HK-2 (cell line): Measurements from ENCODE around the gene NSMF.

ENCODE experiments used
- DNase-seq: peaks from one replicate; pipeline ENCODE4 v3.0.0-alpha.2; 2018; ENCODE audit not compliant: unreplicated experiment

NSMF gene, protein sequence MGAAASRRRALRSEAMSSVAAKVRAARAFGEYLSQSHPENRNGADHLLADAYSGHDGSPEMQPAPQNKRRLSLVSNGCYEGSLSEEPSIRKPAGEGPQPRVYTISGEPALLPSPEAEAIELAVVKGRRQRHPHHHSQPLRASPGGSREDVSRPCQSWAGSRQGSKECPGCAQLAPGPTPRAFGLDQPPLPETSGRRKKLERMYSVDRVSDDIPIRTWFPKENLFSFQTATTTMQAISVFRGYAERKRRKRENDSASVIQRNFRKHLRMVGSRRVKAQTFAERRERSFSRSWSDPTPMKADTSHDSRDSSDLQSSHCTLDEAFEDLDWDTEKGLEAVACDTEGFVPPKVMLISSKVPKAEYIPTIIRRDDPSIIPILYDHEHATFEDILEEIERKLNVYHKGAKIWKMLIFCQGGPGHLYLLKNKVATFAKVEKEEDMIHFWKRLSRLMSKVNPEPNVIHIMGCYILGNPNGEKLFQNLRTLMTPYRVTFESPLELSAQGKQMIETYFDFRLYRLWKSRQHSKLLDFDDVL

DNA sequence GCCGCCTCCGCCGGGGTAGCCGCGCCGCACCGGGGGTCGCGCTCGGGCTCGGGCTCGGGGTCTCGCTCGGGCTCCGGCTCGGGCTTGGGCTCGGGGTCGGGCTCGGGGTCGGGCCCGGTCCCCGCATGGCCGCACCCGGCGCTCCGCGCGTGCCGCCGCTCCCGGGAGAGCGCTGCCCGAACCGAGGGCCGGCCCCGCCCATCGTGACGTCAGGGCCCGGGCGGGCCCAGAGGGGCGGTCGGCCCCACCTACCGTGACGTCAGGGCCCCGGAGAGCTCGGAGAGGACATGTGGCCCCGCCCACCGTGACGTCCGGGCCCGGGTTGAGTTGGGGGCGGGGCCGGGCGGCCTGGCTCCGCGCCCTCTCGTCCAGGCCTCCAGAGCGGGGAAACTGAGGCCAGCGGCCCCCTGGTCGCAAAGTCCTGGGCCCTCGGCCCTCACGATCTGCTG is at the start of gene NSMF:
Gene NSMF, minus strand, starts transcription at position 183 of the 449 bp plus-strand sequence. CDS start 232 bp downstream, outside the sequence.
- DNase-seq: peak; percentile 88

DNA sequence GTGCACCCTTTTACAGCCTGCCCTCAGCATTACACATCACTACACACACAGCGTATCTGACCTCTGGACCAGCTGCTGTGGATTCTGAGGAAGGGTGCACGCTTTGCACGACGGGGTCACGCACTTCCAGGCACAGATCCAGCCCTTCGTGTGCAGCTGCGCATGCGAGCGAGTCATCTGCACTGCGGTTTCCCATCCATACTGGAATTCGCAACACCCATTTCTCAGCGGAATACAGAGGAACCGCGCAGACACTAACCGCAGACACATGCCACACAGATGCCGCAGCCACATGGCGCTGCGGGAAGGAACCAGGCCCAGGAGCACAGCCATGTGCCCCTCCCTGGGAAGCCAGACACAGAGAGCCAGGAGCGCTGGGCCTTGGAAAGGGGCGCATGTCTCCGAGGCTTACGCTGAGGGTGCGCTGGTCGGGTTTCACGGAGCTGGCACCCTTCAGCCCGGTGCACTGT is 47.6 kb upstream of the NSMF start:
- no peak for DNase-seq

DNA sequence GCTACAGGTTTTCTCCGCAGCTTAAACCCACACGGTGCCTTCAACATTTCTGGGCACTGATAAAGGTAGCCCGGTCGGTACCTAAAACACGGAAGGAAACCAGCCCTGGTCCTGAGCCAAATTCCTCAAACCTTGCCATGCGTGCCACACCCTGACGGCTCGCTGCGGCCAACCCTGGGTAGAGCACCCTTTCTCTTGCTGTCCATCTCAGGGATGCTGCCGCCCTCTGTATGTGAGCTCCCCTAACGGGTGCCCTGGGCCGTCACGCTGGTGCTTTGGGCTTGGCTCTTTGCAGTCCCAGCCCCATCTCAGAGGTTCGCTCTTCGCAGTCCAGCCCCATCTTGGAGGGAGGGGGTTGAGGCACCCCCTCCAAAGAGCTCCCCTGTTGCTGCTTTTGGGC is 47.1 kb upstream of the NSMF start:
- DNase-seq: peak; percentile 25

DNA sequence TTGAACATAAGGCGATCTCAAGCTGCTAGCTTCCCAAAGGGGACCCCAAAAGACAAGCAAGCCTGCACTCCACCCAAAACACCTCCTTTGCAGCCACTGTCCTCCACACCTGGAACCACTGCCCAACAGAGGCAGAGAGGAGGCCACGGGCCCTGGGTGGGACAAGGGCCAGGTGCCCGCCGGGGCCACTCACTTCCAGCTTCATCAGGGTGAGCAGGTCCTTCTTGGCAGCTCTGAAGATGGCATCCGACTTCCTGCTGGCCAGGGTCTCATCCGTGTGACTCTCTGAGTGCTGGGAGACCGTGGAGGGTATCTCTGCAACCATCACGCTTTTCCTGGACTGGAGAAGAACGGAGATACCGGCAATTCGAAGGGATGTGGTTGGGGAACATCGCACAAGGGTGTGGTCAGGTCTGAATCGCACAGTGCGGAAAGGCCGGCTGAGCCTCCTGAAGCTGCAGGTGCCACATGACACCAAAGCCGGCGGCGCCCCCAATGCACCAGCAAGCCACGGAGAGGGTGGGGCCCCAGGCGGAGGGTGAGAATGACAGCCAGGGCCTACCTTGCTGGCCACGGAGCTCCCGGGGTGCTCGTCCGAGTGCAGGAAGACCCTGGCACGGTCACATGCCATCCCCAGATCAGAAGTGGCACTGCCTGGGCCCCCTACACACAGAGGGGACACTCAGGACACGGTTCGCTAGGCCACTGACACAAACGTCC is 46.4 kb upstream of the NSMF start:
- DNase-seq: no peak

DNA sequence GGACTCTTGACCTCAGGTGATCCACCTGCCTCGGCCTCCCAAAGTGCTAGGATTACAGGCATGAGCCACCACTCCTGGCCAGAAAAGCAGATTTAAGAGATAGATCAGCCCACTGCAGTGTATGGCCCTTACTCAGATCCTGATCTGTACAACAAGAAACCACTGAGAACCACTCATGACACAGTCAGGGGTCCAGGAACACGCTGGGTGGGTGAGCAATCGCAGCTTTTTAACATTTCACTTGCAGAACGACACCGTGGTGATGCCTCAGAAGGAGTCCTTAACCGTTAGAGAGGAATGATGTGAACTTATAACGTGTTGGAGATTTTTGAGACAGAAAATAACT is 45.3 kb upstream of the NSMF start:
- no peak for DNase-seq

DNA sequence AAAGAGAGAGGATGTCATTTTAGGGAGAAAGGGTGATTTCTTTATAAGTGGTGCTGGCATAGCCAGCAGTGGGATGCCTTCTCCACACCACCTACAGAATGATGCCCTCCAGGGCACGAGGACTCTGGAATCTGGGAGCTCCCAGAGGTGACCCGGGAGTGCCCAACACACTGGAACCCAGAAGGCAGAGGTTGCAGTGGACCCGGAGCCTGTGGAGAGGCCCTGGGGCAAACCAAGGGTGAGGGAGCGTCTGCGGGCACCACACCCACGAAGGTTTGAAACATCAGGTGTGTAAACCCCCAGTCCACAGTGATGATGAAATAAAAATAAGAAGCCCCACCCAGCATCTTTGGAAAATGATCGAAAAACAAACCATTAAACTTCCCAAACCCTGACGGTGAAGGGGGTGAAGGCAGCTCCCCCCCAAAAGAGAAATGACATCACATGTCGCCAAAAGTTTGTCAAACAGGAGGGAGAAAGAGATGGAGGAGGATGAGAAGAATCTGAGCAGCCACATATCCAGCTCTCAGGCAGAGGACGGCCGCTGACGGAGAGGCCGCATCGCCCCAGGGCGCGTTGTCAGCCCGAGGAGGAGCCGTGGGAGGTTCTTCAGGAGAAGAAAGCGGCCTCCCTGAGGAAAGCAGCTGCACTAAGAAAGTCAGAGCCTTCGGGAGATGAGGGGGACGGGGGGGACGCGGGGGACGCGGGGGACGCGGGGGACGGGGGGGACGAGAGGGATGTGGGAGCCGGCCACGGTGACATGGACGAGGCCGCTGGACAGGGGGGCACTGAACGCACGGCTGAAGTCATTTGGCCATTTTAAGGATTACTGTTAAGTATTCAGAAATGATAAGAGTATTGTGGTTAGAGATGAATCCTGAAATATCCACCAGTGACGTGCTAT is 43.1 kb upstream of the NSMF start:
- DNase-seq: no peak

DNA sequence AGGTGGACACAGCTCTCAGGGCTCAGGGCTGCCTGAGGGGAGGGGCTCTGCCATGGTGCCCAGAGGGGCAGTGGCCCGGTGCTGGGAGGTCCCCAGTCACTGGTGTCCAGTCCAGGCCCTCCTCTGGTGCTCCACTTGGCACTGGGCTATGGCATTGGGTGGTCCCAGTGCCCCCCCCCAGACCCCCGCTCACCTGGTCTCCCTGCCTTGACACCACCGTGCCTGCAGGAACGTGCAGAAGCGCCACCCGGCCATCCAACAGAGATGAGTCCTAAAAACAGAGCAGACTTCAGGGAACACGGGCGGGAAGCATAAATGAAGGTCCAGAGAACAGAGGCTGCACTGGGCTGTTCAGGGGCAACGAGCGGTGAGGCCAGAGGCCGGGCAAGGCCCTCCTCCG is 42.3 kb upstream of the NSMF start:
- DNase-seq: no peak

DNA sequence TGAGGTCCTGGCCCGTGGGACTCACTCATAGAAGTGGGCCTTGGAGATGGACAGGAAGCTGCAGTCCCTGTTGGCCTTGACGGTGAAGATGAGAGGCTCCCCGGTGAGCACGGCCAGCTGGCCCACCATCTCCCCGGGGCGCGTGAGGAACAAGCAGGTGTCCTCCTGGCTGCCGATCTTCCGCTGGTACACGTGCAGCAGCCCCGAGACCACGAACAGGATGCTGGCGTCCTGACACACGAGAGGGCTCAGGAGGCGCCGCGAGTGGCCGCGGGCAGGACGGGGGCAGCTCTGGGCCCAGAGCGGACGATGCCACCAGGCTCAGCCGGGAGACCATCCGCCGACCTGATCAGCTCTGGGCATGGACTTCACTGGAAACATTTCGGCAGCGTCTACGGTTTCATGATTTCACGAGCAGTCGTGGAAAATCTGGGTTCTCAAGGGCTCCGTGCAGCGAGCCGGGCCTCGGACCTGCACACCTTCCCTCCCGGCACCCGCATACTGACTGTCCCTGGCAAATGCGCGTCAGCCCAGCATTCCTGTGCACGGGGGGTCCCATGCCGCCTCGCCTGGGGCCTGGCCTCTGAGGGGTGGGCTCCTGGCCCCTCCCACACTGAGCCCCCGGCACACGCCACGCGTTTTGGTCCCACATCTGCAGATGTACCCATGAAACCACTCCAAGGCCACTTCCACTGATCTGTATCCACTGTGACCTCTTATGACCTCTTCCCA is 41.7 kb upstream of the NSMF start:
- no peak for DNase-seq

DNA sequence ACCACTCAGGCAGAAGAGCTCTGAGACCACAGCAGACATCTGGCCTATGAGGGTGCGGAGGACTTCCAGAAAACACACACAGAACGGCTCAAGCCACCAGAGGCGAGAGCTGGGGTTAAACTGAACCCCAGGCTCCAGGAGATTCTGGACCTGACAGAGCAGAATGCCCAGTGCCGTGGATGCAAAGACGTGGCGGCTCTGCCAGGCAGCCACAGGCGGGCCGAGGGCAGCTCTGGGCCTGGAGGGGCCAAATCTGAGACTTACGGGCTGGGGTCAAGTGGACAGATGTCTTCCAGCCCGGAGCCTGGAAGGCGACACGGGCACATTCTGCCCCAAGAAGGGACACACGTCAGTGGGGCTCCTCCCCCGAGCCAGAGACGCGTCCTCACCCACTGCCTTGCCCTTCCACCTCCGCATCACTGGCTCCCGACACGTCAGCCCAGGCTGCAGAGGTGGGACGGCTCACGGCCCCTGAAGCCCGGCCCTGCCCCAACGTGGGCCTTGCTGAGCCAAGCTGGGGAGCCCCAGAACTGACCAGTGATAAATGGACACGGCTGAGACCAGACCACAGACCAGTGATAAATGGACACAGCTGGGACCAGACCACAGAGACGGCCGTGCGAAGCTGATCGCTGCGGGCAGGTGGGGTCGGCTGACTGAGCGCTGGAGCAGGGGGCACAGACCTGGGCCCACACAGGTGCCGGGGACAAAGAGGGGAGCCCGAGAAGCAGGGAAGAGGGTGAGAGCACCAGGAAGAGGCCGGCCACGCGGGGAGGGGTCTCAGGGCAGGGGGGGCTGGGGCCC is 40.9 kb upstream of the NSMF start:
- no peak for DNase-seq

DNA sequence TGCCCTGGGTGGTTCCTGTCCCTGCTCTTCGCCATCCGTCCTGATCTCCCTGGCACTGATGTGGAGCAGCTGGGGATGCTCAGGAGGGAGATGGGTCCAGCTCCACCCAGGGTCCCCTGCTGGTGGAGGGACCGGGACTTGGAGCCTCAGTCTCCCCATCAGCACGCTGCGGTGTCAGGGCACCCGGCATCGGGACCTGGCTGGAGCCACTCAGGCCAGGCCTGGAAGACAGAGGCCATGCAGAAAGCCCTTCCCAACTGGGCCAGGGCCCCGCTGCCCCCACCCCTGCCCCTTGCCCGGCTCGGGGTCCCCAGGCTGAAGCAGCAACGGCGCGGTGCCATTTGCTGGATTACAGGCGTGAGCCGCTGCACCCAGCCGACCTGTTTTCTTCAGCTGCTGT is 40.3 kb upstream of the NSMF start:
- no peak for DNase-seq

DNA sequence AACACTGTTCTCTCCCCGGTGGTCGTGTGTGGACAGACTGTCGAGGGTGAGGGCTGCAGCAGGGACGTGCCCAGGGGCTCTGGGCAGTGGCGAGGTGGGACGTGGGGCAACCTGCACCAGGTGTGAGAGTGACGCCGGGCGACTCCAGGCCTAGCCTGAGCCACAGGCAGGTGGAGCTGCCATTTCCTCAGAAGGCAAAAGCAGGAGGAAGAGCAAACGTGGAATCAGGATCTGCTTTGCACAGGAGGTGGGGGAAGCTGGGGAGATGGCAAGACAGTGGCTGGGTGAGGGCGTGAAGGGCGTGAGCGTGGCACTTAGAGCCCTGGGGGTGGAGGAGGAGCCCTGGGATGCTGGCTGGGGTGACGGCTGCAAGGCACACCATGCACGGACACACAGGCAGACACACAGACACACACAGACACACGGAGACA is 39.6 kb upstream of the NSMF start:
- DNase-seq: no peak

DNA sequence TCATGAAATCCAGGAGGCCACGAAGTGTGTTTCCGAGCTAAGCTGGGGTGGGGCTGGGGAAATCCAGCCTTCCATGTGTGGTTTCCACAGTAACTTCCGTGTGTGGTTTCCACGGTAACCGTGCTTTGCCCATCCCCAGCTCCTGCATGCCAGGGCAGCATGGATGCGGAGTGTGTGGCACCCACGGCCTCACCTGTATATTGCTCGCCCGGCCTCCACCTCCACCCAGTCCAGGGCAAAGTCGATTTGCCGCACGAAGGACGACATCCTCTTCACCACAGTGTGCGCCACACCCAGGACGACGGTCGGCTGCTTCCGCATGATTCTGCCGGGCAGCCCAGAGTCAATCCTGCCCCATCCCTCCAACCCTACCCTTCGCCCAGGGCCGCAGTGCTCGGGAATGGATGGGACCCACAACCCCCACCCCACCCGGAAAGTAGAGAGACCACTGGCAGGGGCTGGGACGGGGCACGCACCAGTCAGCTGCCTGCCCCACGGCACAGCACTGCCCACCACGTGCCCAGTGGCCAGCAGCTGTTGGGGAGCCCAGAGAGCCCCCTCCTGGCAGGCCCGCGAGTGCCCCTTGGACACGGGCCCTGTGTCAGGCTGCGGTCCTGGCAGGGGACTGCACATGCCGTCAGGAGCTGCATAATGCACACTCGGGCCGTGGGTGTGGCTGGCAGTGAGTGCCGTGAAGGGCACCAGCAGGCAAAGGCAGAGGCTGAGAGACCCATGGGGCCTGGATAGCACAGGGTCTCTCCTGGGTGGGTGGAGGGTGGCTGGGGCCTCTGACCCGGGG is 39.0 kb upstream of the NSMF start:
- no peak for DNase-seq

DNA sequence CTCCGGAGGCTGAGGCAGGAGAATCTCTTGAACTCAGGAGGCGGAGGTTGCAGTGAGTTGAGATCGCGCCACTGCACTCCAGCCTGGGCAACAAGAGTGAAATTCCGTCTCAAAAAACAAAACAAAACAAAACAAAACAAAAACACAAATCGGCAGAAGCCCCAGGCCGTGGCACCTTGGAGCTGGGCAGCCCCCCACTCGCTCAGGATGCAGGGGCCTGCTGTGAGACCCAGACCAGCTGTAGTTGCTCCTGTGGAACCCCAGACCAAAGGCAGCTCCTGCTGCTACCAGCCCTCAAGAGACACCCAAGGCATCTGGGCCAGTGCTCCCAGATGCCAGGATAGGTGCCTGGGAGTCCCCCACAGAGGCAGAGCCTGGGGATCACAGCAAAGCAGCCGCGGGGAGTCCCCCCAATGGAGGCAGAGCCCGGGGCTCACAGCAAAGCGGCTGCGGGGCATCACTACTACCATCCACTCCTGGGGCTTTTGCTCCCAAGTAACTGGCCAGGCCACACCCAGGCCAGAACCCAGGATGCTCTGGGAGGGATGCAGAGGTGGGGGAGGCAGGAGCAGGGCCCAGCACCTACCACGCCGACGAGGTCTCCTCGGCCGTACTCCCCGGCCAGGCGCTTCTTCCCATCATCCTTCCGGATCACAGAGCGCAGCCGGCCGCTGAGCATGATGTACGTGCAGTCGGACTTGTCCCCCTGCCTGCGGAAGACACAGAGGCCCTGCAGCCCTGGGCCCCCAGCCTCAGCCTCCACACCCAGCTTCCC is 37.7 kb upstream of the NSMF start:
- DNase-seq: no peak

DNA sequence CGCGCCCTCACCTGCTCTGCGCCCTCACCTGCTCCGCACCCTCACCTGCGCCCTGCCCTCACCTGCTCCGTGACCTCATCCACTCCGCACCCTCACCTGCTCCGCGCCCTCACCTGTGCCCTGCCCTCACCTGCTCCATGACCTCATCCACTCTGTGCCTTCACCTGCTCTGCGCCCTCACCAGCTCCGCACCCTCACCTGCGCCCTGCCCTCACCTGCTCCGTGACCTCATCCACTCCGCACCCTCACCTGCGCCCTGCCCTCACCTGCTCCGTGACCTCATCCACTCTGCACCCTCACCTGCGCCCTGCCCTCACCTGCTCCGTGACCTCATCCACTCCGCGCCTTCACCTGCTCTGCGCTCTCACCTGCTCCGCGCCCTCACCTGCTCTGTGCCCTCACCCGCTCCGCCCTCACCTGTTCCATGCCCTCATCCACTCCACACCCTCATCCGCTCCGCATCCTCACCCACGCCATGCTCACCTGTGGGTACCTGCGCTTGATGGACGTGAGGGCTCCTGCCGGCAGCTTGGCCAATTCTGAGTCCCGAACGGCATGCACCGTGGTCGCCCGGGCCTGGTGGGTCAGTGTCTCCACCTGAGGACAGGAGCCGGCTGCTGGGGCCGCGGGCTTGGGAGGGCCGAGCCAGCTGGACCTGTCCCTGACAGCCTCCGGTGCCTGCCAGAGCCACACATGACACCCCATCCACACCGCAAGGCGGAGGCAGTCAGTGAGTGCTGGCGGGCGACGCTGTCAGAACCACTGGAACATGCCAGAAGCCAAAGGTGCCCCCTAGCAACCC is 35.6 kb upstream of the NSMF start:
- no peak for DNase-seq

DNA sequence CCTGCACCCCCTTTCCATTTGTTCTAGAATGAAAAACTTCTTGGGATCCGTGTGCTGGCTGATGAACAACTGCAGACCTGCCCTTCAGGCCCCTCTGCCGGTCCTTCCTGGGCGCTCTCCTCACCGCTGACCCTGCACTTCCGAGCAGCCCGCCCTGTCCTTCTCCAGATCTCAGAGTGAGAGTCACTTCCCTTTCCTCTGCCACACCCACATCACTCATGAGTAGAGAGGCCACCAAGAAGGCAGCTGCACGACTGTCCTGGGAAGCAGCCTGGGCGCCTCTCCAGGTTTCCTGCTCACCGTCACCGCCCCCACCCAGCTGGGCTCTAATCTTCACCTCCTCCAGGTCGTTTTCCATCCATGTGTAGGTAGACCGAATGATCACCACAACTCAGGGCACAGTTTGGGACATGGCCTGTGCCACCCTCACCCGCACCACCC is 35.0 kb upstream of the NSMF start:
- DNase-seq: no peak

DNA sequence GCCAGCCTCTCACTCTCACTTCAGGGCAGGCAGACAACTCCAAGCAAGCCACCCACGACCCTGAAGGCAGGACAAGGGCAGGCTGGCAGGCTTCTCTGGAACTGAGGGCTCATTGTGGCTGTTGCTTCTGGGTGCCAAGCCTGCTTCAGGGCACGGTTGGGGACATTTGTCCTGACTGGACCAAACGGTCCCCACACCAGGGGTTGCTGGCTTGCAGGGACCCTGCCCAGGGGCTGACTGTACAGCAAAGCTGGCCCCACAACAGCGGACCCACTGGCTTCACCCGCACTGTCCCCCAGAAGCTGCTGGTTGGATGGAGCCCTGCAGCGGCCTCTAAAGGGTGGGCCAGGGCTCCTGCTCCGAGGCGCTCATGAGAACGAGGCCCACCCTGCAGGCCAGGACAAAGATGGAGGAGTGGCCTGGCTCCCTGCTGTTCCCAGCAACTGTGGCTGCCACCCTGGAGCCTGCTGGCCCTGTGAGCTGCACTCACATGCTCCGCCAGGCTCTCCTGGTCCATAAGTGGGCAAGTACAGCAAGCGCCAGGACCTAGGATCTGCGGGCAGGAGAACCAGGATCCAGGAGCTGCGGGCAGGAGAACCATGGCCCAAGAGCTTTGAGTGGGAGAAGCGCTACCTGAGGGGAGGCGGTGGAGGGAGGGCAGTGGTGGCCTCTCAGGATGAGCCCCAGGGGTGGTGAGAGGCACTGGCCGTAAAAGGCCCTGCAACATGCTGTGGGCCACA is 34.4 kb upstream of the NSMF start:
- no peak for DNase-seq
